ENCODE measurements around the gene LNPK.
"Not testable (repeated sequence)": the region's sequence is repeated elsewhere in the genome, so short reads cannot be mapped to it uniquely, and the experiment has no call there.

Gene LNPK

GRCh38 chr2:176004934-176005333 lies 2.9 kb upstream of the LNPK start:
- no peaks in the 10 kb centered on the region for H3K4me1 ChIP-seq (ENCODE audit: insufficient read depth, low read length)
- WGBS: 65% methylated on average over 1 of the region's 1 CpG
- H3K9ac ChIP-seq (ENCODE audit: low read depth, low read length): no peak overlapping the region
- no peak overlapping the region for H3K27ac ChIP-seq (ENCODE audit: low read depth, low read length)
- no peak overlapping the region for H3K4me3 ChIP-seq (ENCODE audit: low read length)
- no peaks in the 10 kb centered on the region for H3K9me3 ChIP-seq (ENCODE audit: insufficient read depth, low read depth, low read length)
- H3K27me3 ChIP-seq (ENCODE audit: insufficient read depth, low read length): peaks cover 21% of the 10 kb centered on the region
- H3K36me3 ChIP-seq (ENCODE audit: insufficient read depth, low read length): no peaks in the 10 kb centered on the region

DNA sequence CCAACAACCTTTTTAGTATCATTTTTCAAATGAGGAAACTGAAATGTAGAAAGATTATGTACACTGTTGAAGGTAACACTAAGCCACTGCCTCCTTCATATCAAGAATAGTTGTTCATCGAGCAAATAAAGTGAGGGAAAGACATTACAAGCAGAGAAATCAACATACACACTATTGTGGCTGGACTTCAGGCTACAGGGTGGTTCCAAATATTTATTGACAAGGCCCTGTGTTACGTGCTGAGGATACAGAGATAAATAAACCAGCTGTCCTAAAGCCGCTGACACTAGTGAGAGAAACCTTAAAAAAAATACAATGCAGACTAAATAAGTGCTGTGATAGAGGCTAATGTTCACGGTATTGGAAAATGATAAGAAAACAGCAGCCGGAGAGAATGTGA lies 1.9 kb upstream of the LNPK start:
- Histone ChIP-seq H3K36me3 (ENCODE audit: insufficient read depth, low read length) (no peaks in the 10 kb centered on the region), H3K27me3 (ENCODE audit: insufficient read depth, low read length) (peaks cover 21% of the 10 kb centered on the region), H3K9me3 (ENCODE audit: insufficient read depth, low read depth, low read length) (no peaks in the 10 kb centered on the region), H3K4me1 (ENCODE audit: insufficient read depth, low read length) (no peaks in the 10 kb centered on the region), H3K4me3 (ENCODE audit: low read length) (no peak overlapping the region), H3K9ac (ENCODE audit: low read depth, low read length) (no peak overlapping the region), H3K27ac (ENCODE audit: low read depth, low read length) (no peak overlapping the region)
- 97% methylated on average over 5 of the region's 5 CpGs for WGBS

DNA sequence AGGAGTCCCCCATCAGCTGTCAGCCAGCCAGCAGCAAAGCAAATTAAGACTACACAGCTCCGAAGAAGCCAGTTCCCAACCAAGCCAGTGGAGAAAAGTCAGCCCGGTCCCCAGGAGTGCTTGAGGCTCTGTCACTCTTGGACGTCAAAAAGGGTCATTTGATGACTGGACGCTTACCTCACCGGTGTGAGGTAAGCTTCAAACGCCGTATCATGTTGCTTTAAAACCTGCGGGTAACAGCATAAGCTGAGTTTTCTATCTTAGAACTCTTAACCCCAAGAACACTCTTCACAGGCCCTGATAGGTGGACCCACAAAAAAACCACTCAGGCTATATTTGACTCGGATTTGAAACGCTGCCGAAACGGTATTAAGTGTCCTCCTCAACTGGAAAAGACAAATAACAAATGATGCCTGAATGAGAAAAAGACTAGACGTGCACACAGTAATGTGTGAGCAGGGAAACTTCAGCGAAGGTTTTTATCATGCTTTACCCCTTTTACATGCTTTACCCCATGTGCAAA lies 682 bp upstream of the LNPK start:
- Histone ChIP-seq H3K9me3 (ENCODE audit: insufficient read depth, low read depth, low read length) (no peaks in the 10 kb centered on the region), H3K4me1 (ENCODE audit: insufficient read depth, low read length) (no peaks in the 10 kb centered on the region), H3K9ac (ENCODE audit: low read depth, low read length) (peak overlapping the region; percentile 48), H3K27ac (ENCODE audit: low read depth, low read length) (no peak overlapping the region), H3K36me3 (ENCODE audit: insufficient read depth, low read length) (no peaks in the 10 kb centered on the region), H3K27me3 (ENCODE audit: insufficient read depth, low read length) (peaks cover 21% of the 10 kb centered on the region), H3K4me3 (ENCODE audit: low read length) (peak overlapping the region; percentile 90)
- 31% methylated on average over 14 of the region's 14 CpGs for WGBS

DNA sequence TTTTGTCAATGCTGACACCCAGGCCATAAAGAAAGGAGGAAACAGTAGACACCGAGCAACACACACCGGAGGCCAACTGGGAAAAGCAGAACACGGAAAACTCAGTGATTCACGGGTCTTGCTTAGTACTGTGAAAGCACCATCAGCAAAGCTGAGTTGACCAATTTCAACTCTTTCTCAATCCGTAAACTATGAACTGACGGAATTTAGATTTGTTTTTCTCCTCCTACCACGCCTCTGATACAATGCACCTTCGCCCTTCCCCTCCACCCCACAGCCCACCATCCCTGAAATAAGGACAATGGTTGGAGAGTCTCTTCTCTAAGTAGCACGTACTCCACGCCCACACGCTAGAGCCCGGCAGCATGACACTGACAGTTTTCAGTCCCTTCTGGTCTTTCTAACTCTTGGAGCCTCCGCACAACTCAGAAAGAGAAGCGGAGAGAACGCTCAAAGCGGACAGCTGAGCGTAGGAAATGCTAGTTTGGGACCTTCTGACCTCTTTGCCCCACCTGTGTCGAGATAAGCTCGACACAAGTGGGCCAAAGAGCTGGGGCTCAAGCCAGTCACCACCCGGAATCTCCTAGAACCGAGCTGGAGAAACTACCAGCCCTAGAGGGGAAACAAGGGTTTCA lies 669 bp downstream of the LNPK start:
- H3K4me1 ChIP-seq (ENCODE audit: insufficient read depth, low read length): no peaks in the 10 kb centered on the region
- peak overlapping the region; percentile 9; the same call in 1 of the 2 replicates for H3K27ac ChIP-seq (ENCODE audit: low read depth, low read length)
- no peaks in the 10 kb centered on the region for H3K9me3 ChIP-seq (ENCODE audit: insufficient read depth, low read depth, low read length)
- 2% methylated on average over 21 of the region's 21 CpGs for WGBS
- H3K36me3 ChIP-seq (ENCODE audit: insufficient read depth, low read length): no peaks in the 10 kb centered on the region
- peak overlapping the region; percentile 73 for H3K9ac ChIP-seq (ENCODE audit: low read depth, low read length)
- H3K27me3 ChIP-seq (ENCODE audit: insufficient read depth, low read length): peaks cover 21% of the 10 kb centered on the region
- peak overlapping the region; percentile 90 for H3K4me3 ChIP-seq (ENCODE audit: low read length)

DNA sequence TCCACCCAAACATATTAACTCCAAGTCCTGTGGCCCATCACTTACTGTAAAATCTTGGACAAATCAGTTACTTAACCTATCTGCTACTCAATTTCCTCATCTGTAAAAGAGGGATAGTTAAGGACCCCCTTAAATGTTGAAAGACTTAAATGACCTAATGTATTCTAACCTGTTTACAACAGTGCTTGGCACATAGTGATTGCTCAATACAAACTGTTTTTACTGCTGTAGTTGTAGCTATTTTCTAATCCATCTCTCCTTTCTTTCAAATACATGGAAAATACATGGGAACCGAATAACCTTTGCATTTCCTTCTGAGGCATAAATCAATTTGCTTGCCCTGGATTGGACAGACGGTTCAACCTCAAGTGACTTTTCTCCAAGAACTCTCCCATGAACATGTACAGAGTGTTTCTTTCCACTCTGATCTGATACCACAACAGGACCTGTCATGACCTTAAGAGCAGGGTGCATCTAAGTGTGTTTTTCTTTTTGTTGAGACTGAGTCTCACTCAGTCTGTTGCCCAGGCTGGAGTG lies 2.7 kb downstream of the LNPK start:
- H3K4me3 ChIP-seq (ENCODE audit: low read length): no peak overlapping the region
- H3K4me1 ChIP-seq (ENCODE audit: insufficient read depth, low read length): no peaks in the 10 kb centered on the region
- no peaks in the 10 kb centered on the region for H3K9me3 ChIP-seq (ENCODE audit: insufficient read depth, low read depth, low read length)
- 89% methylated on average over 2 of the region's 2 CpGs for WGBS
- no peak overlapping the region for H3K27ac ChIP-seq (ENCODE audit: low read depth, low read length)
- no peaks in the 10 kb centered on the region for H3K36me3 ChIP-seq (ENCODE audit: insufficient read depth, low read length)
- peaks cover 16% of the 10 kb centered on the region for H3K27me3 ChIP-seq (ENCODE audit: insufficient read depth, low read length)
- no peak overlapping the region for H3K9ac ChIP-seq (ENCODE audit: low read depth, low read length)

- no peaks in the 10 kb centered on the region for H3K27me3 ChIP-seq (ENCODE audit: insufficient read depth, low read length)
- H3K4me3 ChIP-seq (ENCODE audit: low read length): no peak overlapping the region
- no peak overlapping the region for H3K27ac ChIP-seq (ENCODE audit: low read depth, low read length)
- 89% methylated on average over 2 of the region's 2 CpGs for WGBS
- H3K4me1 ChIP-seq (ENCODE audit: insufficient read depth, low read length): no peaks in the 10 kb centered on the region
- peaks cover 8% of the 10 kb centered on the region; the same call in 1 of the 2 replicates for H3K36me3 ChIP-seq (ENCODE audit: insufficient read depth, low read length)
- H3K9me3 ChIP-seq (ENCODE audit: insufficient read depth, low read depth, low read length): no peaks in the 10 kb centered on the region
- H3K9ac ChIP-seq (ENCODE audit: low read depth, low read length): no peak overlapping the region
Observed at GRCh38 chr2:175990099-175990498, 12.0 kb downstream of the LNPK start.

GRCh38 chr2:175987126-175987525 lies 14.9 kb downstream of the LNPK start:
- H3K36me3 ChIP-seq (ENCODE audit: insufficient read depth, low read length); H3K4me3 ChIP-seq (ENCODE audit: low read length); H3K9me3 ChIP-seq (ENCODE audit: insufficient read depth, low read depth, low read length); H3K27ac ChIP-seq (ENCODE audit: low read depth, low read length); H3K27me3 ChIP-seq (ENCODE audit: insufficient read depth, low read length); H3K4me1 ChIP-seq (ENCODE audit: insufficient read depth, low read length); H3K9ac ChIP-seq (ENCODE audit: low read depth, low read length): not testable (repeated sequence)
- 83% methylated on average over 2 of the region's 4 CpGs for WGBS

GRCh38 chr2:175984846-175985245 lies 17.2 kb downstream of the LNPK start:
- Histone ChIP-seq H3K4me1 (ENCODE audit: insufficient read depth, low read length) (peaks cover 22% of the 10 kb centered on the region), H3K4me3 (ENCODE audit: low read length) (no peak overlapping the region), H3K9me3 (ENCODE audit: insufficient read depth, low read depth, low read length) (no peaks in the 10 kb centered on the region), H3K27ac (ENCODE audit: low read depth, low read length) (no peak overlapping the region), H3K27me3 (ENCODE audit: insufficient read depth, low read length) (no peaks in the 10 kb centered on the region), H3K36me3 (ENCODE audit: insufficient read depth, low read length) (no peaks in the 10 kb centered on the region; the same call in 1 of the 2 replicates), H3K9ac (ENCODE audit: low read depth, low read length) (no peak overlapping the region)
- 91% methylated on average over 1 of the region's 2 CpGs for WGBS

GRCh38 chr2:175981551-175981950 lies 20.5 kb downstream of the LNPK start:
- Histone ChIP-seq H3K27me3 (ENCODE audit: insufficient read depth, low read length) (no peaks in the 10 kb centered on the region), H3K4me1 (ENCODE audit: insufficient read depth, low read length) (peaks cover 22% of the 10 kb centered on the region), H3K9ac (ENCODE audit: low read depth, low read length) (no peak overlapping the region), H3K27ac (ENCODE audit: low read depth, low read length) (peak overlapping the region; percentile 70; the same call in 1 of the 2 replicates), H3K36me3 (ENCODE audit: insufficient read depth, low read length) (peaks cover 7% of the 10 kb centered on the region), H3K4me3 (ENCODE audit: low read length) (no peak overlapping the region), H3K9me3 (ENCODE audit: insufficient read depth, low read depth, low read length) (no peaks in the 10 kb centered on the region)
- 43% methylated on average over 1 of the region's 1 CpG for WGBS

DNA sequence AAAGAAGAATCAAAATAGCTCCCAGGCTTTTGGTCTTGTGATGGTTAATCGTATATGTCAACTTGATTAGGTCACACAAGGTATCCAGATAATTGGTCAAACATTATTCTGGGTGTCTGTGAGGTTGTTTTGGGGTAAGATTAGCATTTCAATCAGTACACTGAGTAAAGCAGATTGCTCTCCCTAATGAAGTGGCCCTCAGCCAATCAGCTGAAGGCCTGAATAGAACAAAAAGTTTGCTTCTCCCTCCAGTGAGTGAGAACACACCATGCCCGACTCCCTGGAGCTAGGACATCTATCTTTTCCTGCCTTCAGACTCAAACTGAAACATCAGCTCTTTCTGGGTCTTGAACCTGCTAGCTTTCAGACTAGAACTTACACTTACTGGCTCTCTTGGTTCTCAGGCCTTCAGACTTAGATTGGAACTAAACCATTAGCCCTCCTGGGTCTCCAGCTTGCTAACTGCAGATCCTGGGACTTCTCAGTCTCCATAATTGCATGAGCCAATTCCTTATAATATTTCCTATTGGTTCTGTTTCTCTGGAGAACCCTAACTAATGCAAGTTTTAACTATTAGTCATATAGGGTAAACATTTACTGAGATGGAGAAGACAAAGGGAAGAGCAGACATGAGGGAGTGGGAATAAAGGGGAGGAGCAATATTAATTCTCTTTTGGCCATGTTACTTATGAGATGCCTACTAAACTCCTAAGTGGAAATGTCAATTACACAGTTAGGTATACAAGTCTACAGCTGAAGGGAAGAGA lies 25.5 kb downstream of the LNPK start:
- Histone ChIP-seq H3K27me3 (ENCODE audit: insufficient read depth, low read length) (no peaks in the 10 kb centered on the region), H3K9me3 (ENCODE audit: insufficient read depth, low read depth, low read length) (peaks cover 7% of the 10 kb centered on the region; the same call in 1 of the 2 replicates), H3K36me3 (ENCODE audit: insufficient read depth, low read length) (peaks cover 14% of the 10 kb centered on the region), H3K27ac (ENCODE audit: low read depth, low read length) (no peak overlapping the region), H3K9ac (ENCODE audit: low read depth, low read length) (no peak overlapping the region), H3K4me1 (ENCODE audit: insufficient read depth, low read length) (peaks cover 11% of the 10 kb centered on the region), H3K4me3 (ENCODE audit: low read length) (no peak overlapping the region)
- 91% methylated on average over 2 of the region's 2 CpGs for WGBS

GRCh38 chr2:175973373-175973772 lies 28.7 kb downstream of the LNPK start:
- no peak overlapping the region for H3K4me3 ChIP-seq (ENCODE audit: low read length)
- WGBS: 95% methylated on average over 1 of the region's 1 CpG

More at GRCh38 chr2:175973373-175973772, 28.7 kb downstream of the LNPK start:
- peaks cover 10% of the 10 kb centered on the region; the same call in 1 of the 2 replicates for H3K36me3 ChIP-seq (ENCODE audit: insufficient read depth, low read length)
- no peaks in the 10 kb centered on the region for H3K4me1 ChIP-seq (ENCODE audit: insufficient read depth, low read length)
- H3K9ac ChIP-seq (ENCODE audit: low read depth, low read length): no peak overlapping the region
- H3K9me3 ChIP-seq (ENCODE audit: insufficient read depth, low read depth, low read length): peaks cover 7% of the 10 kb centered on the region; the same call in 1 of the 2 replicates
- H3K27me3 ChIP-seq (ENCODE audit: insufficient read depth, low read length): no peaks in the 10 kb centered on the region
- no peak overlapping the region for H3K27ac ChIP-seq (ENCODE audit: low read depth, low read length)
